ENCODE results near the gene LYL1.

LYL1 gene

GRCh38 chr19:13104360-13104847 is 1.7 kb upstream of the LYL1 start:
- DNase-seq: peak; percentile 78

- no peak for DNase-seq
Measured at GRCh38 chr19:13103581-13104359, 1.1 kb upstream of the LYL1 start.

GRCh38 chr19:13102416-13102665 is 317 bp downstream of the LYL1 start:
- DNase-seq: no peak

GRCh38 chr19:13101590-13102415 is 855 bp downstream of the LYL1 start:
- DNase-seq: no peak

GRCh38 chr19:13100841-13101589 is 1.6 kb downstream of the LYL1 start:
- DNase-seq: no peak

- DNase-seq: peak; percentile 72
Measured at GRCh38 chr19:13100031-13100588, 2.5 kb downstream of the LYL1 start.

- DNase-seq: peak; percentile 82
Measured at GRCh38 chr19:13099073-13099999, 3.3 kb downstream of the LYL1 start.

- peak; percentile 55 for DNase-seq
Measured at GRCh38 chr19:13098277-13099072, 4.2 kb downstream of the LYL1 start.

GRCh38 chr19:13097463-13098258 is 5.0 kb downstream of the LYL1 start:
- DNase-seq: no peak

GRCh38 chr19:13097033-13097462 is 5.6 kb downstream of the LYL1 start:
- DNase-seq: no peak

- peak; percentile 36 for DNase-seq
Measured at GRCh38 chr19:13095934-13096927, 6.4 kb downstream of the LYL1 start.

- DNase-seq: peak; percentile 38
Measured at GRCh38 chr19:13095393-13095784, 7.3 kb downstream of the LYL1 start.

GRCh38 chr19:13094771-13095392 is 7.8 kb downstream of the LYL1 start:
- peak; percentile 31 for DNase-seq

GRCh38 chr19:13094106-13094504 is 8.6 kb downstream of the LYL1 start:
- no peak for DNase-seq

GRCh38 chr19:13093407-13094105 is 9.1 kb downstream of the LYL1 start:
- peak; percentile 81 for DNase-seq

- DNase-seq: no peak
Measured at GRCh38 chr19:13092606-13093235, 9.9 kb downstream of the LYL1 start.

- no peak for DNase-seq
Measured at GRCh38 chr19:13092158-13092543, 10.5 kb downstream of the LYL1 start.
